ENCODE data around the gene RFC1. TPM values are rescaled to one million over a fixed set of nuclear protein-coding genes. Genes with fewer than 3 reads are reported as not detected.
"Not testable (repeated sequence)": the region's sequence is repeated elsewhere in the genome, so short reads cannot be mapped to it uniquely, and the experiment has no call there.

The RFC1 gene
- total and polyA plus RNA-seq, 4 donors, result 11.0 to 75.3 (median 25.9) TPM

DNA sequence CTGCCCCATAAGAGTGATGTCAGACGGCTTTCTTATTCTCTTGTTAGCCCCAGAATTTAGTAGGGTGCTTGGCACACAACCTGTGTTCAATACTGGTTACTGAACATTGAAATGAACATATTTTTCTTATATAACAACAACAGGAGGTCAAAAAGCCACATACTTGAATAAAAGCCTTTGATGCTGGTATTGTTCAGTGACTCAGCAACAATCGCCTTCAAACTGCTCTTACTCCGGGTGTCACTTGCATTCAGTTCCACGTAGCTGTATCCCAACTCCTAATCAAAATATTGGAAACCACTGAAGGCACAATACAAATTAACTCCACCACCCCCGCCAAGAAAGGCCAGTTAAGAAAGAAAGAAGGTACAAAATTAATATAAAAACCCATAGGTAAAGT is 61.5 kb downstream of the RFC1 start:
- Histone ChIP-seq H3K27ac (ENCODE audit: low read depth in 1 of 2, low read length in 1 of 2) (no peak overlapping the region), H3K4me3 (no peak overlapping the region), H3K4me1 (ENCODE audit: control insufficient read depth in 5 of 5, insufficient read depth in 5 of 5, low read length in 5 of 5) (peaks cover 0 to 4% (median 0%) of the 10 kb centered on the region in 5 donors), H3K9ac (ENCODE audit: insufficient read depth in 1 of 2, low read length in 2 of 2) (no peak overlapping the region), H3K36me3 (ENCODE audit: control insufficient read depth in 4 of 4, insufficient read depth in 4 of 4, low read length in 4 of 4) (peaks cover 16 to 42% (median 24%) of the 10 kb centered on the region in 4 donors), H3K27me3 (ENCODE audit: control insufficient read depth in 3 of 3, insufficient read depth in 3 of 3, low read length in 2 of 3) (no peaks in the 10 kb centered on the region), H3K9me3 (ENCODE audit: control insufficient read depth in 4 of 4, insufficient read depth in 3 of 4, low read length in 3 of 4) (peaks cover 0 to 2% (median 0%) of the 10 kb centered on the region in 4 donors)
- ATAC-seq (ENCODE audit: insufficient read depth, low FRiP score), result no peak
- DNase-seq, result no peak
- TF ChIP-seq, protein P1, sequence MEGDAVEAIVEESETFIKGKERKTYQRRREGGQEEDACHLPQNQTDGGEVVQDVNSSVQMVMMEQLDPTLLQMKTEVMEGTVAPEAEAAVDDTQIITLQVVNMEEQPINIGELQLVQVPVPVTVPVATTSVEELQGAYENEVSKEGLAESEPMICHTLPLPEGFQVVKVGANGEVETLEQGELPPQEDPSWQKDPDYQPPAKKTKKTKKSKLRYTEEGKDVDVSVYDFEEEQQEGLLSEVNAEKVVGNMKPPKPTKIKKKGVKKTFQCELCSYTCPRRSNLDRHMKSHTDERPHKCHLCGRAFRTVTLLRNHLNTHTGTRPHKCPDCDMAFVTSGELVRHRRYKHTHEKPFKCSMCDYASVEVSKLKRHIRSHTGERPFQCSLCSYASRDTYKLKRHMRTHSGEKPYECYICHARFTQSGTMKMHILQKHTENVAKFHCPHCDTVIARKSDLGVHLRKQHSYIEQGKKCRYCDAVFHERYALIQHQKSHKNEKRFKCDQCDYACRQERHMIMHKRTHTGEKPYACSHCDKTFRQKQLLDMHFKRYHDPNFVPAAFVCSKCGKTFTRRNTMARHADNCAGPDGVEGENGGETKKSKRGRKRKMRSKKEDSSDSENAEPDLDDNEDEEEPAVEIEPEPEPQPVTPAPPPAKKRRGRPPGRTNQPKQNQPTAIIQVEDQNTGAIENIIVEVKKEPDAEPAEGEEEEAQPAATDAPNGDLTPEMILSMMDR (IDR thresholded peaks at IDR 0.05; ENCODE audit: control extremely low read depth, extremely low read depth), result no peak
- 63 to 81% methylated on average over 5 of the region's 5 CpGs for WGBS, 2 donors

DNA sequence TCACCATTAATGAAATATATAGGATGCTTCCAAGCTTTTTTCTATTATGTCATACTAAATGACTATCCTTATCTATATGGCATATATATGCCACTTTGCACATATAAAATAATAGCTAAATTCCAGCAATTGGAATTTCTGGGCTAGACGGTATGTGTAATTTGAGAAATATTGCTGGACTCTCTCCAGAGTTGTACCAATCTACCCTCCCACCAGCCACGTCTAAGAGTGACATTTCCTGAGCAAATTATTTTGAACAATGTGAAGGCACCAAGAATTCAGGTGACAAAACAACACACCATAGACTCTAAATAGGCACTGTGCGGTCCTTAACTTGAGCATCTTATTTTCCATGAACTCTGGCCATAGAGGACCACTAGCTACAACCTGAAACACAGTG is 62.3 kb downstream of the RFC1 start:
- ATAC-seq (ENCODE audit: insufficient read depth, low FRiP score) (no peak), DNase-seq (no peak)
- H3K4me1 ChIP-seq (ENCODE audit: control insufficient read depth in 5 of 5, insufficient read depth in 5 of 5, low read length in 5 of 5), result peaks cover 0 to 4% (median 0%) of the 10 kb centered on the region in 5 donors
- WGBS, 2 donors, result 85 to 94% methylated on average over 3 of the region's 3 CpGs
- peaks cover 0 to 2% (median 0%) of the 10 kb centered on the region in 4 donors for H3K9me3 ChIP-seq (ENCODE audit: control insufficient read depth in 4 of 4, insufficient read depth in 3 of 4, low read length in 3 of 4)
- no peaks in the 10 kb centered on the region for H3K27me3 ChIP-seq (ENCODE audit: control insufficient read depth in 3 of 3, insufficient read depth in 3 of 3, low read length in 2 of 3)
- H3K9ac ChIP-seq (ENCODE audit: insufficient read depth in 1 of 2, low read length in 2 of 2), result no peak overlapping the region
- H3K4me3 ChIP-seq, result no peak overlapping the region
- H3K36me3 ChIP-seq (ENCODE audit: control insufficient read depth in 4 of 4, insufficient read depth in 4 of 4, low read length in 4 of 4), result peaks cover 16 to 40% (median 24%) of the 10 kb centered on the region in 4 donors
- no peak overlapping the region for H3K27ac ChIP-seq (ENCODE audit: low read depth in 1 of 2, low read length in 1 of 2)
- TF ChIP-seq, protein P1 (IDR thresholded peaks at IDR 0.05; ENCODE audit: control extremely low read depth, extremely low read depth), result no peak

DNA sequence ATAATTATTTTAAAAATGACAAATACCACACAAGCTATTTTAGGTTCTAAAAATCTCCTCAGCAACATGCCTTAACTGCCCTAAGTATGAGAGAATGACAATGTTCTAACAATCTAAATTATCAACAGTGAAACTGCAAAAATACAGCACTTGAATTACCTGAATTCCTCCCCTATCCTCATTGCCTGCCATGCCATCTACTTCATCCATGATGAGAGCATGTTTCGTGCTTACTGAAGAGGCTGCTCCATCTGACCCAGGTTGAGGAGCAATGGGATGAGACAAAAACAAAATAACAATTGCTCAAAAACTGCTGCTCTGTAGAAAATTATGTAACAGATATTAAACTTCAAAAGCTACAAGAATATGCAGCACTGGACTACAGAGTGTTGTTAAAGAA is 63.3 kb downstream of the RFC1 start:
- H3K9ac ChIP-seq (ENCODE audit: insufficient read depth in 1 of 2, low read length in 2 of 2), result no peak overlapping the region
- H3K36me3 ChIP-seq (ENCODE audit: control insufficient read depth in 4 of 4, insufficient read depth in 4 of 4, low read length in 4 of 4), result peaks cover 16 to 34% (median 24%) of the 10 kb centered on the region in 4 donors
- WGBS, 2 donors, result 95 to 97% methylated on average over 1 of the region's 1 CpG
- H3K27me3 ChIP-seq (ENCODE audit: control insufficient read depth in 3 of 3, insufficient read depth in 3 of 3, low read length in 2 of 3), result no peaks in the 10 kb centered on the region
- no peak overlapping the region for H3K4me3 ChIP-seq
- H3K9me3 ChIP-seq (ENCODE audit: control insufficient read depth in 4 of 4, insufficient read depth in 3 of 4, low read length in 3 of 4), result peaks cover 0 to under 1% (median 0%) of the 10 kb centered on the region in 4 donors
- TF ChIP-seq, protein P1 (IDR thresholded peaks at IDR 0.05; ENCODE audit: control extremely low read depth, extremely low read depth), result no peak
- DNase-seq (no peak), ATAC-seq (ENCODE audit: insufficient read depth, low FRiP score) (no peak)
- H3K4me1 ChIP-seq (ENCODE audit: control insufficient read depth in 5 of 5, insufficient read depth in 5 of 5, low read length in 5 of 5), result peaks cover 0 to under 1% (median 0%) of the 10 kb centered on the region in 5 donors
- H3K27ac ChIP-seq (ENCODE audit: low read depth in 1 of 2, low read length in 1 of 2), result no peak overlapping the region

DNA sequence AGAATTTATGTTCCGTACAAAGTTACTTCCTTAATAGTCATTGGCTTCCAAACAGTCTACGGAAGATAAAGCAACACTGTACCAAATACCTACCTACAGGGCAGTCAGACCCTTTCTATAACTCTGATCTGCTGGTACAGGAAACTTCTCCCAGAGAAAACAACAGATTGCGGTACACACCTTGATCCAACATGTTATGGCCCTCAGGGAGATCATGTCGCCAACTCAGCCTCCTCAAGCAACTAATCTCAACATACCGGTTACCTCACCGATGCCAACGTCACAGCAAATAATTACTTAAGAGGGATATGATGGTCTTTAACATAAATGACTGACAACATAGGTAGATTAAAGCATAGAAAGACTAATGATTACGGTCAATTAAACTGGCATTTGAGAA is 70.4 kb downstream of the RFC1 start:
- DNase-seq (no peak), ATAC-seq (ENCODE audit: insufficient read depth, low FRiP score) (no peak)
- H3K36me3 ChIP-seq (ENCODE audit: control insufficient read depth in 4 of 4, insufficient read depth in 4 of 4, low read length in 4 of 4), result peaks cover 16 to 29% (median 21%) of the 10 kb centered on the region in 4 donors
- no peaks in the 10 kb centered on the region for H3K27me3 ChIP-seq (ENCODE audit: control insufficient read depth in 3 of 3, insufficient read depth in 3 of 3, low read length in 2 of 3)
- WGBS, 2 donors, result 97 to 98% methylated on average over 8 of the region's 8 CpGs
- H3K9ac ChIP-seq (ENCODE audit: insufficient read depth in 1 of 2, low read length in 2 of 2), result no peak overlapping the region
- H3K4me1 ChIP-seq (ENCODE audit: control insufficient read depth in 5 of 5, insufficient read depth in 5 of 5, low read length in 5 of 5), result no peaks in the 10 kb centered on the region
- H3K9me3 ChIP-seq (ENCODE audit: control insufficient read depth in 4 of 4, insufficient read depth in 3 of 4, low read length in 3 of 4), result no peaks in the 10 kb centered on the region
- H3K4me3 ChIP-seq, result no peak overlapping the region
- TF ChIP-seq, protein P1 (IDR thresholded peaks at IDR 0.05; ENCODE audit: control extremely low read depth, extremely low read depth), result no peak
- no peak overlapping the region for H3K27ac ChIP-seq (ENCODE audit: low read depth in 1 of 2, low read length in 1 of 2)

DNA sequence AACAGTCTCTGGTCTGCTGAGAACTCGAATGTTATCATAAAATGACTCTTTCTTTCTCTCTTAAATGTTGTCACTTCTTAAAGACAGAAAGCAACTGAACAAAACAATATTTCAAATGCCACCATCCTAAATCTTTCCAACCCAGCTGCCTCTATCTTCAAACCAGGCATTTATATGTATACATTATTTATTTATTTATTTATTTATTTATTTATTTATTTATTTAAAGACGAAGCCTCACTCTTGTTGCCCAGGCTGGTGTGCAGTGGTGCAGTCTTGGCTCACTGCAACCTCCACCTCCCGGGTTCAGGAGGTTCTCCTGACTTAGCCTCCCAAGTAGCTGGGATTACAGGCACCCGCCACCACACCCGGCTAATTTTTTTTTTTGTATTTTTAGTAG is 73.7 kb downstream of the RFC1 start:
- not testable (repeated sequence) for ATAC-seq (ENCODE audit: insufficient read depth, low FRiP score); DNase-seq; H3K27me3 ChIP-seq (ENCODE audit: control insufficient read depth in 3 of 3, insufficient read depth in 3 of 3, low read length in 2 of 3); H3K9ac ChIP-seq (ENCODE audit: insufficient read depth in 1 of 2, low read length in 2 of 2); H3K27ac ChIP-seq (ENCODE audit: low read depth in 1 of 2, low read length in 1 of 2); H3K4me1 ChIP-seq (ENCODE audit: control insufficient read depth in 5 of 5, insufficient read depth in 5 of 5, low read length in 5 of 5); H3K4me3 ChIP-seq; H3K9me3 ChIP-seq (ENCODE audit: control insufficient read depth in 4 of 4, insufficient read depth in 3 of 4, low read length in 3 of 4)
- WGBS, 2 donors, result 96 to 97% methylated on average over 5 of the region's 5 CpGs
- peaks cover 13 to 36% (median 24%) of the 10 kb centered on the region in 4 donors for H3K36me3 ChIP-seq (ENCODE audit: control insufficient read depth in 4 of 4, insufficient read depth in 4 of 4, low read length in 4 of 4)

Measured in lung (tissue), 12 donors.